Endometrium (tissue), 2 donors: ENCODE results near the gene CLEC4C.

Experiments
- FAIRE-seq: peaks from 2 replicates; lab custom pipeline; 2012; peaks lifted over from hg19 to GRCh38; lab: Jason Lieb, UNC
- donor health status: control.
- donor health status: control.

Gene CLEC4C

DNA sequence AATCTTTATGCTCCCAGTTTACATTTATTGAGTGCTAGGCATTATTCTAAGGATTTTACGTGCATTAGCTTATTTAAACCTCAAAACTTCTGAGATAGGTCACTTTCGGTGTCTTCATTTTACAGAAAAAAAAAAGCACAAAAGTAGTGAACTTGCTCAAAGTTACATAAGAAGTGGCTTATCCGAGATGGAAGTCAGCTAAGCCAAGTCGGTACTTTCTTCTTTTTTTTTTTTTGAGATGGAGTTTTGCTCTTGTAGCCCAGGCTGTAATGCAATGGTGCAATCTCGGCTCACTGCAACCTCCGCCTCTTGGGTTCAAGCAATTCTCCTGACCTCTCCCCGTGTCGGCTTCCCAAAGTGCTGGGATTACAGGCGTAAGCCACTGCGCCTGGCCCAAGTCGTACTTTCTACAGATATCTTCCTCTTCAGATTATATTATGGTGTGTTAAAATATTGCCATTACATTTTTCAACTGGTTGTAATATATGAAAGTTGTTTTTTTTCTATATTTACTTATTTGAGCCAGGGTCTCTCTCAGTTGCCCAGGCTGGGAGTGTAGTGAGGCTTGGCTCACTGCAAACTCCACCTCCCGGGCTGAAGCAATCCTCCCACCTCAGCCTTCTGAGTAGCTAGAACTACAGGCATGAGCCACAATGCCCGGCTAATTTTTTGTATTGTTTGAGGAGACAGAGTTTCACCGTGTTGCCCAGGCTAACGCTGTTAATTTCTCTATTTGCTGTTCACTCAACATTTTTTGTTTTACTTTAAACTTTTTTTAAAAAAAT is 27.0 kb downstream of the CLEC4C start:
- no peak for FAIRE-seq

DNA sequence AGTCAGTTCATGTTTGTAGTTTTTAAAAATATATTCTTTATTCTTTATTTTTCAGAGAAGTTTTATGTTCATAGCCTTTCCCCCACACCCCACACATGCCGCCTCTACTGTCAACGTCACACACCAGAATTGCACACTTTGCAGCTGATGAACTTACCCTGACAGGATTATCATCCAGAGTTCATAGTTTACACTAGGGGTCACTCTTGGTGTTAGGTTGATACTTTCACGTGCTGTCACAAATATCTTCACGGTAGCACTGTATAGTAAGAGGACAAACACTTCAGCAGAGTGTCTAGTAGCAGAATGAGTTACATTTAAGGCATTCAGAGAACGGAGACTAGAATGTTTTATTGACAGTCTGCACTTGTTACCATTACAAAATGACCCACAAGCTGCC is 30.8 kb downstream of the CLEC4C start:
- no peak for FAIRE-seq

GRCh38 chr12:7712841-7713442 is 34.2 kb downstream of the CLEC4C start:
- FAIRE-seq = no peak

DNA sequence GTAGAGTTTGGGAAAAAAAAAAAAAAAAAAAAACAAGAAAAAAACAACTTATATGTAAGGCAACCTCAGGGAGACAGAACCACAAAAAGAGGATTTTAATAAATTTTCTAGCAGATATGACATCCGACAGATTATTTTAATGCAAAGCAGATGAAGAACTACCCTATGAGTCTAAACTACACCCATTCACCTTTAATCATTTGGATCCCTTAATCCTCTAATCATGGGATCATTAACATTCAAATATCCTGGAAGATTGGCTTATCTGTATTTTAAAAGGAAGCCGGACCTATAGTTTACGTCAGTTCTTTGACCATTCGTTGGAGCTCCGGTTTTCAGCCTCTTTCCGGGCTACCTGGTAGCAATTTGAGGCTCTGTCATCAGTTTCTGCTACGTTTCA is 36.0 kb downstream of the CLEC4C start, which contains the start of gene DPPA3:
Gene DPPA3, plus strand, starts transcription at position 301 of the 400 bp plus-strand sequence. CDS start 138 bp downstream, outside the sequence.
- FAIRE-seq = no peak

DNA sequence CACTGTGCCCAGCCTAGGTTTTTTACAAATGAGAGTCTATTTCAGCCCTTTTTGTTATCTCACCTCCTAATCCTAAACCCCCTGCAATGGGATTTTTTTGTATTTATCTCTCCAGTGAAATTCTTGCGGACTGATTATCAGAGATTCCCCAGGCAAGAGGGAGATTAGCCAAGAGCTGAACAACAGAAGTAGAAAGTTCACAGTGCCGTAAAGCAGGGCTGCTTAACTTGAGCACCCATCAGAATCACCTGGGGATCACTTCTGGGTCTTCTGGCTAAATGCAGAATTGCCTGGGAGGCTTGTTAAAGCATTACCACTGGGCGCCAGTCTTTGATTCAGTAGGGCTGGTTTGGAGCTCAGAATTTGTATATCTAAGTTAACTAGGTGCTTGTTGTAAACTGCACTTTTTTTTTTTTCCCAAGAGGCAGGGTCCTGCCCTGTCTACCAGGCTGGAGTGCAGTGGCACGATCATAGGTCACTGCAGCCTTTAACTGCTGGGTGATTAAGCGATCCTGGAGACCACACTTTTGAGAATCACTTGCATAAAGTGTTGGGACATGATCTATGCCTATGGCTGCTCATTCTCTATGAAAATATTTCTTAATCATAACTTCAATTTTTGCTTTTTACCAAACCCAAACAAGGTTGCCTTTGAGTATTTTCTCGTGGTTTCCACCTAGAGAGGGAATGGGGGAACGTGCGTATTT is 37.1 kb downstream of the CLEC4C start:
- no peak for FAIRE-seq

DNA sequence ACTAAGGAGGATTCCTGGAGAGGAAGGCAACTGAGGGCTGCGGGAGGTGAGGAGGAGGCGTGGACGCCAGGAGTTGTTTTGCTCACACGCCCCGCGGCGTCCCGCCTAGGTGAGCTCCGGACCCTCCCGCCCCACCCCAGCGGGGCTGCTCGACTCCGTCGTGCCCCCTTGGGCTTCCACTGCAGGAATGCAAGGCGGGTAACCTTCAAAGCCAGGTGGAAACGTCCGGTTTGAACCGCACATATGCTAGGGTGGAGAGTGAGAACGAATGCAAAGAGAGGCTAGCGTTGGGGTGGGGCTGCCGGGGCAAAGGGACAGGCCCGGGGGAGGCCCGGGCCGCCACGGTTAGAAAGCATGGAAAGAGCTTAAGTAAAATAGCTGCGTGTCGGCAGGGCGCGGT is 41.3 kb downstream of the CLEC4C start:
- FAIRE-seq = no peak

GRCh38 chr12:7695566-7696197 is 51.5 kb downstream of the CLEC4C start, which contains the start of gene GDF3:
Gene GDF3 (minus strand): TSS chr12:7695775. CDS start chr12:7695728, 47 bp downstream.
- FAIRE-seq = no peak

DNA sequence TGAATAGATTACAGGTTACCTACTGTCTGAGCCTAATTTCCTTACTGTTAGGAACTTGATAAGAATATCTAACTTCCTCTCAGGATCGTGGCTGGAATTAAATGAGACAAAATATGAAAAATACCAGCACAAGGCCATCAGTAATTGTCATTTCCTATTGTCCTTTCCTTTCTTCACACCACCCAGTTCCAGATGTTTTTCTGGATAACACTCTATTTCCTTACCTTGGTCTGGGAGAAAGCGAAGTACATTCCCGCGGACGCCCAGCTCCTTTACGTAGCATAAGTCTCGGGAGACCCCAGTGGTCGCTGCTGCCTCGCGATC is 52.0 kb downstream of the CLEC4C start:
- FAIRE-seq = no peak

GRCh38 chr12:7694556-7695236 is 52.5 kb downstream of the CLEC4C start:
- no peak for FAIRE-seq

GRCh38 chr12:7693793-7694192 is 53.4 kb downstream of the CLEC4C start:
- FAIRE-seq = no peak

DNA sequence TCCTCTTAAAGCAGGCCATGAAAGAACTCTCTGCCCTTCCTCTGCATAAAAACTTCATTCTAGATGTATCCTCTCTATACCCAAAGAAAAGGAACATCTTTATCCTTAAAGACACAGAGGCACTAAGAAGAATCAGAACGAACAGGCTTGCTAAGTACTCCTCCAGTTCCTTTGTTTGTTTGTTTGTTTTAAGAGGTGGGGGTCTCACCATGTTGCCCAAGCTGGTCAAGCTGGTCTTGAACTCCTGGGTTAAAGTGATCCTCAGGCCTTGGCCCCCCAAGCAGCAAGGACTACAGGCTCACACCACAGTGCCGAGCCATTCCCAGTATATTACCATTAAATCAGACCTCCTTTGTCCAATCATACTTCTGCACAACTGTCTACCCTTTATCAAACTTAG is 65.6 kb downstream of the CLEC4C start:
- FAIRE-seq = no peak
